Measurements from ENCODE around the gene CTSH. TPM values are rescaled to one million over a fixed set of nuclear protein-coding genes. Genes with fewer than 3 reads are reported as not detected.

The CTSH gene
- total and polyA plus RNA-seq, 2 of the 13 experiments (the other 11 are each of a cell fraction or from before 2014, with no cell fraction given) = 265 to 653 TPM

DNA sequence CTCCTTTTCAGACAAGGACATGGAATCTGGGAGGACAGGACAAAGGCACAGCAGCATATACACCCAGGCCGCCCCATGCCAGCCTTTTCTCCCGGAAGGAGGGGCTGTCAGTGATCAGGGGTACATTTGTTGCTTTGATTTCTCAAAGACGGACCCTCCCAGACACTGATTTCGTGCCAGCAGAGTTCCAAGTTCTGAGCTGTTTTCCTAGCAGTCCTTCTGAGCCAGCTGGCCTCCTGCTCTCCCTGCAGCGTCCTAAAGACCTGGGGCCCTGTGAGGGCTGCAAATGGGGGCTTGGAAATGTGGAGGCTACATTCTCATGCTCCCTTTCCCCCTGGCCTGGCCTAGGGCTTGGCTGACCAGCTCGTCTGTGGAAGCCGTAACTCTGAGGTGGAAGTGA is 22.3 kb downstream of the CTSH start (continued):
- TF ChIP-seq, protein P1, sequence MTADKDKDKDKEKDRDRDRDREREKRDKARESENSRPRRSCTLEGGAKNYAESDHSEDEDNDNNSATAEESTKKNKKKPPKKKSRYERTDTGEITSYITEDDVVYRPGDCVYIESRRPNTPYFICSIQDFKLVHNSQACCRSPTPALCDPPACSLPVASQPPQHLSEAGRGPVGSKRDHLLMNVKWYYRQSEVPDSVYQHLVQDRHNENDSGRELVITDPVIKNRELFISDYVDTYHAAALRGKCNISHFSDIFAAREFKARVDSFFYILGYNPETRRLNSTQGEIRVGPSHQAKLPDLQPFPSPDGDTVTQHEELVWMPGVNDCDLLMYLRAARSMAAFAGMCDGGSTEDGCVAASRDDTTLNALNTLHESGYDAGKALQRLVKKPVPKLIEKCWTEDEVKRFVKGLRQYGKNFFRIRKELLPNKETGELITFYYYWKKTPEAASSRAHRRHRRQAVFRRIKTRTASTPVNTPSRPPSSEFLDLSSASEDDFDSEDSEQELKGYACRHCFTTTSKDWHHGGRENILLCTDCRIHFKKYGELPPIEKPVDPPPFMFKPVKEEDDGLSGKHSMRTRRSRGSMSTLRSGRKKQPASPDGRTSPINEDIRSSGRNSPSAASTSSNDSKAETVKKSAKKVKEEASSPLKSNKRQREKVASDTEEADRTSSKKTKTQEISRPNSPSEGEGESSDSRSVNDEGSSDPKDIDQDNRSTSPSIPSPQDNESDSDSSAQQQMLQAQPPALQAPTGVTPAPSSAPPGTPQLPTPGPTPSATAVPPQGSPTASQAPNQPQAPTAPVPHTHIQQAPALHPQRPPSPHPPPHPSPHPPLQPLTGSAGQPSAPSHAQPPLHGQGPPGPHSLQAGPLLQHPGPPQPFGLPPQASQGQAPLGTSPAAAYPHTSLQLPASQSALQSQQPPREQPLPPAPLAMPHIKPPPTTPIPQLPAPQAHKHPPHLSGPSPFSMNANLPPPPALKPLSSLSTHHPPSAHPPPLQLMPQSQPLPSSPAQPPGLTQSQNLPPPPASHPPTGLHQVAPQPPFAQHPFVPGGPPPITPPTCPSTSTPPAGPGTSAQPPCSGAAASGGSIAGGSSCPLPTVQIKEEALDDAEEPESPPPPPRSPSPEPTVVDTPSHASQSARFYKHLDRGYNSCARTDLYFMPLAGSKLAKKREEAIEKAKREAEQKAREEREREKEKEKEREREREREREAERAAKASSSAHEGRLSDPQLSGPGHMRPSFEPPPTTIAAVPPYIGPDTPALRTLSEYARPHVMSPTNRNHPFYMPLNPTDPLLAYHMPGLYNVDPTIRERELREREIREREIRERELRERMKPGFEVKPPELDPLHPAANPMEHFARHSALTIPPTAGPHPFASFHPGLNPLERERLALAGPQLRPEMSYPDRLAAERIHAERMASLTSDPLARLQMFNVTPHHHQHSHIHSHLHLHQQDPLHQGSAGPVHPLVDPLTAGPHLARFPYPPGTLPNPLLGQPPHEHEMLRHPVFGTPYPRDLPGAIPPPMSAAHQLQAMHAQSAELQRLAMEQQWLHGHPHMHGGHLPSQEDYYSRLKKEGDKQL (CRISPR knock-in tag; IDR thresholded peaks at IDR 0.05; ENCODE audit: low read depth) = no peak
- no peak for TF ChIP-seq PHF20 (CRISPR knock-in tag; IDR thresholded peaks at IDR 0.05)
- TF ChIP-seq ZNF230 (CRISPR knock-in tag; IDR thresholded peaks at IDR 0.05) = no peak
- TF ChIP-seq, protein P2, sequence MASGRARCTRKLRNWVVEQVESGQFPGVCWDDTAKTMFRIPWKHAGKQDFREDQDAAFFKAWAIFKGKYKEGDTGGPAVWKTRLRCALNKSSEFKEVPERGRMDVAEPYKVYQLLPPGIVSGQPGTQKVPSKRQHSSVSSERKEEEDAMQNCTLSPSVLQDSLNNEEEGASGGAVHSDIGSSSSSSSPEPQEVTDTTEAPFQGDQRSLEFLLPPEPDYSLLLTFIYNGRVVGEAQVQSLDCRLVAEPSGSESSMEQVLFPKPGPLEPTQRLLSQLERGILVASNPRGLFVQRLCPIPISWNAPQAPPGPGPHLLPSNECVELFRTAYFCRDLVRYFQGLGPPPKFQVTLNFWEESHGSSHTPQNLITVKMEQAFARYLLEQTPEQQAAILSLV (CRISPR knock-in tag; IDR thresholded peaks at IDR 0.05; ENCODE audit: borderline replicate concordance) = no peak
- TF ChIP-seq CCDC6 (CRISPR knock-in tag; IDR thresholded peaks at IDR 0.05) = no peak
- TF ChIP-seq HOXA9 (CRISPR knock-in tag; IDR thresholded peaks at IDR 0.05; ENCODE audit: borderline replicate concordance) = no peak
- TF ChIP-seq SIN3B (IDR thresholded peaks at IDR 0.05; ENCODE audit: low read length) = no peak
- TF ChIP-seq ARHGAP35 (CRISPR knock-in tag; IDR thresholded peaks at IDR 0.05; ENCODE audit: borderline replicate concordance) = no peak
- no peak for TF ChIP-seq KMT2B (CRISPR knock-in tag; IDR thresholded peaks at IDR 0.05)
